ENCODE measurements around the gene RAPGEFL1.
"Not testable (repeated sequence)": the region's sequence is repeated elsewhere in the genome, so short reads cannot be mapped to it uniquely, and the experiment has no call there.

DNA sequence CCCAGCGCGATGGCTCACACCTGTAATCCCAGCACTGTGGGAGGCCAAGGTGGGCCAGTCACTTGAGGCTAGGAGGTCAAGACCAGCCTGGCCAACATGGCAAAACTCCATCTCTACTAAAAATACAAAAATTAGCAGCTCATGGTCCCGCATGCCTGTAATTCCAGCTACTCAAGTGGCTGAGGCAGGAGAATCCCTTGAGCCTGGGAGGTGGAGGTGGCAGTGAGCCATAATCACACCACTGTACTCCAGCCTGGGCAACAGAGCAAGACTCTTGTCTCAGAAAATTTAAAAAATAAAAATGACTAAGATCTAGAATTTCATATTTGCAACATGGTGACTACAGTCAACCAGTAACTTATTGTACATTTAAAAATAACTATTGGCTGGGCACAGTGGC, 34.1 kb upstream of the RAPGEFL1 start:
- TF ChIP-seq, protein P1, sequence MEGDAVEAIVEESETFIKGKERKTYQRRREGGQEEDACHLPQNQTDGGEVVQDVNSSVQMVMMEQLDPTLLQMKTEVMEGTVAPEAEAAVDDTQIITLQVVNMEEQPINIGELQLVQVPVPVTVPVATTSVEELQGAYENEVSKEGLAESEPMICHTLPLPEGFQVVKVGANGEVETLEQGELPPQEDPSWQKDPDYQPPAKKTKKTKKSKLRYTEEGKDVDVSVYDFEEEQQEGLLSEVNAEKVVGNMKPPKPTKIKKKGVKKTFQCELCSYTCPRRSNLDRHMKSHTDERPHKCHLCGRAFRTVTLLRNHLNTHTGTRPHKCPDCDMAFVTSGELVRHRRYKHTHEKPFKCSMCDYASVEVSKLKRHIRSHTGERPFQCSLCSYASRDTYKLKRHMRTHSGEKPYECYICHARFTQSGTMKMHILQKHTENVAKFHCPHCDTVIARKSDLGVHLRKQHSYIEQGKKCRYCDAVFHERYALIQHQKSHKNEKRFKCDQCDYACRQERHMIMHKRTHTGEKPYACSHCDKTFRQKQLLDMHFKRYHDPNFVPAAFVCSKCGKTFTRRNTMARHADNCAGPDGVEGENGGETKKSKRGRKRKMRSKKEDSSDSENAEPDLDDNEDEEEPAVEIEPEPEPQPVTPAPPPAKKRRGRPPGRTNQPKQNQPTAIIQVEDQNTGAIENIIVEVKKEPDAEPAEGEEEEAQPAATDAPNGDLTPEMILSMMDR (IDR thresholded peaks at IDR 0.05; ENCODE audit: borderline replicate concordance, extremely low read depth, low read length, poor library complexity, severe bottlenecking), result not testable (repeated sequence)
- TF ChIP-seq EZH2 (IDR thresholded peaks at IDR 0.05; ENCODE audit: borderline replicate concordance, low read depth, low read length, severe bottlenecking), result not testable (repeated sequence)

Measured in DND-41 (cell line).